GM12878 (cell line): Measurements from ENCODE around the gene FGF19. TPM values are rescaled to one million over a fixed set of nuclear protein-coding genes. Genes with fewer than 3 reads are reported as not detected.

ENCODE experiments used
- ATAC-seq: fragments of 200-7000 bp; cut with Tn5 transposase; 3 replicates; pipeline ENCODE4 v1.9.1; 2020; ENCODE audit warnings: mild to moderate bottlenecking, moderate library complexity
- BruUV-seq: library from RNA; stranded (reverse); fragments of 400-500 nt; replicated peaks from 2 replicates; lab custom pipeline; 2021; lab: Mats Ljungman, UMichigan
- CTCF ChIA-PET: fragments of 300-600 bp; sonication (Branson Sonifier 250); formaldehyde crosslinking; extraction: SDS; loops from one replicate; lab custom pipeline; 2021; ENCODE audit warnings: inconsistent platforms; lab: Yijun Ruan, JAX
- POLR2A ChIA-PET: fragments of 350-600 bp; formaldehyde crosslinking; extraction: SDS; loops from one replicate; lab custom pipeline; 2021; ENCODE audit warnings: inconsistent platforms; lab: Charles Lee
- RAD21 ChIA-PET: fragments of 300-600 bp; sonication (Branson Sonifier 250); formaldehyde crosslinking; loops from one replicate; lab custom pipeline; 2023; ENCODE audit warnings: antibody characterized with exemption; ENCODE audit not compliant: unreplicated experiment; lab: Charles Lee
- SMC1A ChIA-PET: fragments of 300-600 bp; sonication (Branson Sonifier 250); formaldehyde crosslinking; loops from one replicate; lab custom pipeline; 2023; ENCODE audit not compliant: unreplicated experiment, uncharacterized antibody; lab: Charles Lee
- DNase-seq: peaks from one replicate; pipeline ENCODE4 v3.0.0-alpha.2; 2011; ENCODE audit warnings: low read depth, low spot score
- FAIRE-seq: peaks from 3 replicates; lab custom pipeline; 2011; peaks lifted over from hg19 to GRCh38; lab: Jason Lieb, UNC
- H2AFZ ChIP-seq: 2 replicates; pipeline ENCODE4 v1.6.0; 2011; ENCODE audit warnings: low read depth, low read length, control low read depth; ENCODE audit not compliant: control insufficient read depth
- H3K27ac ChIP-seq: 2 replicates; pipeline ENCODE4 v1.5.1; 2011; ENCODE audit warnings: control low read depth; ENCODE audit not compliant: control insufficient read depth, insufficient read depth
- H3K27me3 ChIP-seq, 2 experiments: replicated peaks in 1 of 2; 2 replicates each; pipeline versions ENCODE4 v1.6.0 to v1.6.1; 2011; ENCODE audit warnings: low read length in 1 of 2; ENCODE audit not compliant: control insufficient read depth in 2 of 2, insufficient read depth in 2 of 2
- H3K36me3 ChIP-seq, 2 experiments: 2 replicates each; pipeline ENCODE4 v1.5.1; 2011; ENCODE audit warnings: low read length in 1 of 2; ENCODE audit not compliant: control insufficient read depth in 2 of 2, insufficient read depth in 2 of 2
- H3K4me1 ChIP-seq: 2 replicates; pipeline ENCODE4 v1.6.1; 2011; ENCODE audit warnings: mild to moderate bottlenecking, low read length, moderate library complexity, mixed read lengths; ENCODE audit not compliant: control insufficient read depth, insufficient read depth
- H3K4me2 ChIP-seq: 2 replicates; pipeline ENCODE4 v1.6.0; 2011; ENCODE audit warnings: control low read depth; ENCODE audit not compliant: control insufficient read depth, insufficient read depth
- H3K4me3 ChIP-seq: fragments of 200-600 bp; sonication (generic); 2 replicates; pipeline ENCODE4 v1.5.1; 2016
- H3K79me2 ChIP-seq: 2 replicates; pipeline ENCODE4 v1.6.0; 2011; ENCODE audit warnings: low read length; ENCODE audit not compliant: control insufficient read depth, insufficient read depth
- H3K9ac ChIP-seq: 2 replicates; pipeline ENCODE4 v1.8.0; 2011; ENCODE audit warnings: low read length, control low read depth, mixed read lengths; ENCODE audit not compliant: control insufficient read depth, insufficient read depth
- H3K9me3 ChIP-seq: replicated peaks from 3 replicates; pipeline ENCODE4 v1.5.1; 2011; ENCODE audit warnings: mild to moderate bottlenecking, low read length; ENCODE audit not compliant: control insufficient read depth, insufficient read depth
- H4K20me1 ChIP-seq: 2 replicates; pipeline ENCODE4 v1.6.0; 2011; ENCODE audit not compliant: control insufficient read depth, insufficient read depth
- CHD4 ChIP-seq: fragments of 200-600 bp; sonication (generic); IDR thresholded peaks from 2 replicates; pipeline ENCODE4 v1.6.1; 2016; ENCODE audit warnings: mild to moderate bottlenecking
- DPF2 ChIP-seq: fragments of 450-650 bp; IDR thresholded peaks from 2 replicates; pipeline ENCODE4 v1.6.1; 2017; ENCODE audit warnings: mild to moderate bottlenecking
- E4F1 ChIP-seq: fragments of 450-650 bp; IDR thresholded peaks from 2 replicates; pipeline ENCODE4 v1.6.1; 2018; ENCODE audit warnings: borderline replicate concordance, mild to moderate bottlenecking; ENCODE audit not compliant: partially characterized antibody
- ESRRA ChIP-seq: IDR thresholded peaks from 2 replicates; pipeline ENCODE4 v1.6.1; 2012; ENCODE audit warnings: mild to moderate bottlenecking, low read length, improper control_type of control experiment
- MLLT1 ChIP-seq: fragments of 450-650 bp; IDR thresholded peaks from 2 replicates; pipeline ENCODE4 v1.6.1; 2016; ENCODE audit warnings: mild to moderate bottlenecking
- NKRF ChIP-seq: fragments of 450-650 bp; conservative IDR thresholded peaks from 2 replicates; pipeline ENCODE4 v1.6.1; 2017; ENCODE audit warnings: mild to moderate bottlenecking, moderate library complexity
- NRF1 ChIP-seq: conservative IDR thresholded peaks from 2 replicates; pipeline ENCODE4 v1.6.1; 2011; ENCODE audit warnings: mild to moderate bottlenecking, low read depth, low read length, improper control_type of control experiment
- POLR2A ChIP-seq: IDR thresholded peaks from 2 replicates; pipeline ENCODE4 v1.6.1; 2011; ENCODE audit warnings: low read depth, mild to moderate bottlenecking, low read length
- POLR2AphosphoS2 ChIP-seq: IDR thresholded peaks from 2 replicates; pipeline ENCODE4 v1.6.1; 2011; ENCODE audit warnings: low read depth, mild to moderate bottlenecking, low read length, improper control_type of control experiment, moderate library complexity
- SIN3A ChIP-seq: IDR thresholded peaks from 2 replicates; pipeline ENCODE4 v1.6.1; 2012; ENCODE audit warnings: low read depth, low read length, improper control_type of control experiment
- TCF3 ChIP-seq: IDR thresholded peaks from 2 replicates; pipeline ENCODE4 v1.6.1; 2012; ENCODE audit warnings: low read depth, mild to moderate bottlenecking, low read length, borderline replicate concordance; ENCODE audit not compliant: insufficient read depth
- USF1 ChIP-seq: IDR thresholded peaks from 2 replicates; pipeline ENCODE4 v1.6.1; 2011; ENCODE audit warnings: borderline replicate concordance, low read depth, mild to moderate bottlenecking, moderate library complexity, mixed read lengths, low read length; ENCODE audit not compliant: insufficient read depth; ENCODE audit errors: extremely low read length
- ZNF217 ChIP-seq: fragments of 450-650 bp; IDR thresholded peaks from 2 replicates; pipeline ENCODE4 v1.6.1; 2017; ENCODE audit warnings: antibody characterized with exemption, mild to moderate bottlenecking
- ZNF24 ChIP-seq: fragments of 450-650 bp; IDR thresholded peaks from 2 replicates; pipeline ENCODE4 v1.6.1; 2017; ENCODE audit warnings: antibody characterized with exemption, mild to moderate bottlenecking
- ZSCAN29 ChIP-seq: fragments of 450-650 bp; IDR thresholded peaks from 2 replicates; pipeline ENCODE4 v1.6.1; 2017; ENCODE audit warnings: mild to moderate bottlenecking, moderate library complexity
- ZZZ3 ChIP-seq: IDR thresholded peaks from 2 replicates; pipeline ENCODE4 v1.6.1; 2011; ENCODE audit warnings: low read depth; ENCODE audit not compliant: control insufficient read depth, insufficient read length
- whole genome bisulfite sequencing: methylation state at CpG from one replicate; pipeline ENCODE4 v1.1.6; 2016; ENCODE audit warnings: low lambda C conversion rate; ENCODE audit not compliant: insufficient replicate concordance, insufficient coverage; ENCODE audit errors: missing lambda C conversion rate; 5-methylcytosine and 5-hydroxymethylcytosine counted together
- in situ Hi-C: fragments of 300-500 bp; cut with MboI; formaldehyde crosslinking; loops from 9 replicates; pipeline ENCODE4 v1.14.3; 2018; ENCODE audit warnings: mixed read lengths
- intact Hi-C: fragments of 100-400 bp; cut with micrococcal nuclease; formaldehyde crosslinking; loops from one replicate; pipeline ENCODE4 v1.14.2; 2022; ENCODE audit not compliant: unreplicated experiment
- polyA plus RNA-seq, 11 experiments: library from polyadenylated mRNA; depleted of rRNA in 4 of 11; unstranded in 6 of 11; stranded (reverse) in 5 of 11; fragments of >200 nt; fragmentation: Nextera tagmentation in 4 of 11; fragmentation: Illumina TruSeq in 1 of 11; extraction: Ambion mirVana in 4 of 11; extraction: Trizol in 1 of 11; gene quantifications; 1 replicate in 1 of 11; 2 replicates in 10 of 11; pipeline versions ENCODE4 v1.2.1 to v1.2.3, GENCODE V29; 2011 to 2016; ENCODE audit warnings: inconsistent platforms in 2 of 11, missing spikeins in 2 of 11, low read depth in 1 of 11
- total RNA-seq, 4 experiments: library from RNA; depleted of rRNA in 3 of 4; stranded (reverse); fragments of >200 nt in 3 of 4; fragmentation: Illumina TruSeq in 1 of 4; extraction: Trizol in 1 of 4; gene quantifications; 2 replicates each; pipeline versions ENCODE4 v1.2.1 to v1.2.3, GENCODE V29; 2013 to 2021

The FGF19 gene
- total and polyA plus RNA-seq, 10 of the 15 experiments (the other 5 are each of a cell fraction or from before 2014, with no cell fraction given), result 0.08 TPM; not detected in 9

- H3K27ac ChIP-seq, result peak within 1 kb of the TSS; percentile 74
- peak within 1 kb of the TSS; percentile 86 for H3K4me3 ChIP-seq
- FAIRE-seq (peak; percentile 87), DNase-seq (peak; percentile 57), ATAC-seq (peak; percentile 96)
- SMC1A ChIA-PET, result interaction anchor here (0.7 to 1.6 kb wide), 2 partner anchors 421 to 574 kb away, joined by 3 read pairs; no protein-coding TSS in a partner anchor
- intact Hi-C loops (loop anchor here (5.0 kb wide), 1 partner anchor 573 kb away; no protein-coding TSS in a partner anchor), in situ Hi-C loops (no loop called here)
- peaks cover 2 to 4% of the 10 kb centered on the region in 2 experiments; a peak in 3 of 4 replicates for H3K36me3 ChIP-seq
- no peaks in the 10 kb centered on the region for H4K20me1 ChIP-seq
- no TSS peak for BruUV-seq
- CTCF ChIA-PET, result interaction anchor here (0.6 to 1.7 kb wide), 4 partner anchors 10 to 574 kb away, joined by 3 to 9 read pairs (median 4); no protein-coding TSS in a partner anchor
- POLR2A ChIA-PET, result no interaction called here
- H3K9me3 ChIP-seq, result no peaks in the 10 kb centered on the region
- 9% methylated on average over 72 of the region's 72 CpGs for WGBS
- H3K27me3 ChIP-seq, result no peaks in the 10 kb centered on the region
- peak within 1 kb of the TSS; percentile 93 for H2AFZ ChIP-seq
- H3K4me1 ChIP-seq, result no peaks in the 10 kb centered on the region; the same call in 1 of the 2 replicates
- RAD21 ChIA-PET, result no interaction called here
- peak within 1 kb of the TSS; percentile 89 for H3K4me2 ChIP-seq
- H3K9ac ChIP-seq, result peak within 1 kb of the TSS; percentile 95
- peaks cover 16% of the 10 kb centered on the region for H3K79me2 ChIP-seq
- peak; percentile 98 for TF ChIP-seq POLR2A
- no peak for TF ChIP-seq ZSCAN29
- TF ChIP-seq NKRF, result peak; percentile 95
- peak; percentile 73; the same call in 1 of the 2 replicates for TF ChIP-seq DPF2
- peak; percentile 72 for TF ChIP-seq E4F1
- no peak for TF ChIP-seq ZZZ3
- TF ChIP-seq CHD4, result no peak
- no peak for TF ChIP-seq ESRRA
- peak; percentile 94 for TF ChIP-seq MLLT1
- no peak for TF ChIP-seq ZNF24
- 0 out of 2 replicates have a peak, but pooled peaks have one; percentile 25 for TF ChIP-seq ZNF217
- TF ChIP-seq USF1, result peak; percentile 45
- TF ChIP-seq TCF3, result 0 out of 2 replicates have a peak, but pooled peaks have one; percentile 10
- peak; percentile 78 for TF ChIP-seq NRF1
- peak; percentile 80; the same call in 1 of the 2 replicates for TF ChIP-seq POLR2AphosphoS2
- peak; percentile 85 for TF ChIP-seq SIN3A
Measured at GRCh38 chr11:69674886-69675714, 28.7 kb downstream of the FGF19 start, which contains the start of gene LTO1. LTO1 (minus strand) TSS chr11:69675353; CDS start chr11:69675239, 114 bp downstream.
